Mammary epithelial cell (primary cell): ENCODE data around the gene RBPJ.

Experiments used
- CTCF ChIP-seq, 2 donors: IDR thresholded peaks in 1 of 2; conservative IDR thresholded peaks in 1 of 2; 2 replicates each; pipeline ENCODE4 v1.5.1; 2011 to 2012; ENCODE audit warnings: inconsistent platforms in 2 of 2, low read length in 2 of 2, mild to moderate bottlenecking in 2 of 2, control low read depth in 1 of 2, low read depth in 1 of 2; ENCODE audit not compliant: insufficient read depth in 1 of 2; ENCODE audit errors: extremely low read depth in 1 of 2
- EZH2 ChIP-seq: IDR thresholded peaks from 2 replicates; pipeline ENCODE4 v1.6.1; 2012; ENCODE audit warnings: low read length, inconsistent platforms, borderline replicate concordance

- TF ChIP-seq CTCF (conservative IDR thresholded peaks at IDR 0.05 in 1 of 2, IDR thresholded peaks at IDR 0.05 in 1 of 2; ENCODE audit: extremely low read depth in 1 of 2, insufficient read depth in 1 of 2, low read depth in 1 of 2, low read length in 2 of 2) (no peak), EZH2 (no peak)
Observed at GRCh38 chr4:26302031-26302899, 18.5 kb upstream of the RBPJ start.
